Purkinje cell (primary cell): ENCODE measurements around the gene LNPEP. TPM values are rescaled to one million over a fixed set of nuclear protein-coding genes. Genes with fewer than 3 reads are reported as not detected.

Source experiments
- polyA plus RNA-seq: library from polyadenylated mRNA; unstranded; fragments of >200 nt; fragmentation: Nextera tagmentation; gene quantifications from 2 replicates; pipeline ENCODE4 v1.2.1, GENCODE V29; 2014

LNPEP gene
- polyA plus RNA-seq = 16.1 and 16.8 TPM in 2 replicates

DNA sequence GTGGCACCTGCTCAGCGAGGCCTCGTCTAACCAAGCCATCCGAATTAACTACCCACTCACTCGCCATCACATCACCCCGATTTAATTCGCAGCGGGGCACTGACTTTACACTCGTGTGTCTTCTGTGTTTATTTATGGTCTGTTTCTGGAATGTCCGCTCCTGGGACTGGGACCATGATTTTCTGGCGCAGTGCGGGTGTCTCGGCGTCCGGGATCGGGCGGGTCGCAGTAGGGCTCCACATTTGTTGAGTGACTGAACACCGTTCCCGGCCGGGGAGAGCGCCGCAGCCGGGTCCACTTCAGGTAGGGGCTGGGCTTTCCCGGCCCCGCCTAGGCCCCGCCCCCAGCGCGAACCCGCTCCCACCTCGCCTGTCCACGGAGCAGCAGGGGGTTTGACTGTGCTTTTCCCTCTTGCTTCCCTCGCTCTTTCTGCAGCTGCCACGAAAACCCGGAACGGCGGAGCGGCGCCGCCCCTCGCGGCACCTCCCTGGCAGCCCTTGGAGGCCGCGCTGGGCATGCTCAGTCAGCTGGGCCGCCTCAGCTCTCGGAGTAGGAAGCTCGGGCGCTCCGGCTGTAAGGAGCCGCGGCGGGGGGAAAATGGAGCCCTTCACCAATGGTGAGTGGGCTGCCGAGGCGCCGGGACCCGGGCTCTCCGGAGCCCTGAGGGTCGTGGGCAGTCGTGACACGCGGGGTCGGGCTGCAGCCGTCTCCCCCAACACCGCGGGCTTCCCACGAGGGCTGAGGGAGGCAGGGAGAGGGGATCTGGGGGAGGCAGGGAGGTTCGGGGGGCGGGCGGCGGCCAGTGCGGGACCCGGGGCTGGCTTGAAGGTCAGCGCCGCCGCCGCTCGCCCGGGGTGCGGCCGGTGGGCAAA, at the start of gene LNPEP:
LNPEP (plus strand) TSS at position 522 of the 872 bp plus-strand sequence; CDS start at position 598, 76 bp downstream.

Other genes starting within 250 kb of the LNPEP start
- 3.5 and 3.6 TPM in 2 replicates for gene ERAP1, start 128.1 kb upstream of the LNPEP start, polyA plus RNA-seq
- 0.88 TPM in 1 of 2 replicates, not detected in the other for gene ERAP2, start 59.6 kb upstream of the LNPEP start, polyA plus RNA-seq
- 5.0 and 5.4 TPM in 2 replicates for gene LIX1, start 206.5 kb downstream of the LNPEP start, polyA plus RNA-seq
- 57.8 and 82.9 TPM in 2 replicates for gene RIOK2, start 247.2 kb downstream of the LNPEP start, polyA plus RNA-seq